Kidney (tissue), 14 donors: ENCODE results near the gene GPC6. TPM values are rescaled to one million over a fixed set of nuclear protein-coding genes. Genes with fewer than 3 reads are reported as not detected.

Source experiments
- DNase-seq, 5 donors: peaks; one replicate each; pipeline ENCODE4 v3.0.0-alpha.2; 2013 to 2020
- FAIRE-seq: peaks from 2 replicates; lab custom pipeline; 2012; peaks lifted over from hg19 to GRCh38; lab: Jason Lieb, UNC
- H3K27ac ChIP-seq, 2 donors: one replicate each; pipeline ENCODE4 v1.7.0; 2013; ENCODE audit warnings: low read depth in 2 of 2, low read length in 2 of 2, inconsistent platforms in 1 of 2
- H3K27me3 ChIP-seq: one replicate; pipeline ENCODE4 v1.7.1; 2013; ENCODE audit warnings: low read length, inconsistent platforms; ENCODE audit not compliant: control insufficient read depth, insufficient read depth
- H3K36me3 ChIP-seq, 3 donors: one replicate each; pipeline versions ENCODE4 v1.7.0 to v1.7.1; 2013; ENCODE audit warnings: low read length in 3 of 3, control low read depth in 1 of 3, inconsistent platforms in 1 of 3; ENCODE audit not compliant: insufficient read depth in 3 of 3, control insufficient read depth in 2 of 3
- H3K4me1 ChIP-seq, 3 donors: one replicate each; pipeline versions ENCODE4 v1.7.0 to v1.7.1; 2013; ENCODE audit warnings: low read length in 3 of 3, inconsistent platforms in 1 of 3, low read depth in 1 of 3; ENCODE audit not compliant: control insufficient read depth in 2 of 3, insufficient read depth in 2 of 3
- H3K4me3 ChIP-seq, 3 donors: one replicate each; pipeline versions ENCODE4 v1.7.0 to v1.8.1; 2013; ENCODE audit warnings: low read length in 3 of 3, control low read depth in 1 of 3, inconsistent platforms in 1 of 3
- H3K9ac ChIP-seq, 3 donors: one replicate each; pipeline versions ENCODE4 v1.7.0 to v1.7.1; 2013; ENCODE audit warnings: low read length in 3 of 3, control low read depth in 1 of 3, inconsistent platforms in 1 of 3
- H3K9me3 ChIP-seq, 3 donors: one replicate each; pipeline versions ENCODE4 v1.7.0 to v1.7.1; 2013; ENCODE audit warnings: low read length in 3 of 3, control low read depth in 1 of 3, inconsistent platforms in 1 of 3; ENCODE audit not compliant: control insufficient read depth in 2 of 3, insufficient read depth in 1 of 3
- CTCF ChIP-seq: IDR thresholded peaks from 3 replicates; pipeline ENCODE4 v1.5.1; 2012; ENCODE audit warnings: mild to moderate bottlenecking, moderate library complexity, borderline replicate concordance; ENCODE audit not compliant: insufficient read depth; ENCODE audit errors: extremely low read depth
- intact Hi-C: fragments of 100-400 bp; cut with DNase I; formaldehyde crosslinking; loops from one replicate; pipeline ENCODE4 v1.11.1; 2022
- polyA plus RNA-seq: library from polyadenylated mRNA; stranded (reverse); fragments of 350-450 nt; fragmentation: Illumina TruSeq; extraction: RNeasy Lipid Tissue Mini Kit (QIAGEN cat#74804); gene quantifications from one replicate; pipeline ENCODE4 v1.2.3, GENCODE V29; 2014; ENCODE audit warnings: low read depth, low replicate concordance; ENCODE audit not compliant: insufficient read depth
- total RNA-seq: library from RNA; stranded (reverse); fragmentation: NEBNext Ultra II Directional; extraction: Animal tissue kit (Norgen Biotek cat#: 25700); gene quantifications from one replicate; pipeline ENCODE4 v1.2.1, GENCODE V29; 2021
- donor health status: control.
- donor health status: control.
- donor health status: control.
- donor health status: control.
- donor health status: control.
- donor health status: DM: yes; HTN: yes; CAD: no.
- donor health status: Normal renal cell carcinoma (clear cell type).

GPC6 gene
- total and polyA plus RNA-seq, 2 donors from 2014 or later = 6.2 to 15.5 TPM

- intact Hi-C loops = no loop called here
- Histone ChIP-seq H3K4me3 (no peak overlapping the region), H3K27ac (no peak overlapping the region), H3K4me1 (peaks cover 0 to 4% (median 0%) of the 10 kb centered on the region in 3 donors), H3K36me3 (no peaks in the 10 kb centered on the region), H3K9me3 (no peaks in the 10 kb centered on the region), H3K9ac (no peak overlapping the region), H3K27me3 (no peaks in the 10 kb centered on the region)
- no peak for TF ChIP-seq CTCF
- DNase-seq (no peak), FAIRE-seq (no peak)
Measured at GRCh38 chr13:93344048-93344705, 117.6 kb downstream of the GPC6 start.

GRCh38 chr13:93345024-93345423, 118.4 kb downstream of the GPC6 start:
- FAIRE-seq = no peak
- Histone ChIP-seq H3K27ac (no peak overlapping the region), H3K4me3 (no peak overlapping the region), H3K9me3 (no peaks in the 10 kb centered on the region), H3K4me1 (peaks cover 0 to 4% (median 0%) of the 10 kb centered on the region in 3 donors), H3K36me3 (no peaks in the 10 kb centered on the region), H3K9ac (no peak overlapping the region), H3K27me3 (no peaks in the 10 kb centered on the region)
- intact Hi-C loops = no loop called here
- TF ChIP-seq CTCF = no peak
- no peak for DNase-seq

- no peaks in the 10 kb centered on the region for H3K27me3 ChIP-seq
- H3K4me1 ChIP-seq = peaks cover 0 to 4% (median 0%) of the 10 kb centered on the region in 3 donors
- no peaks in the 10 kb centered on the region for H3K9me3 ChIP-seq
- no peaks in the 10 kb centered on the region for H3K36me3 ChIP-seq
- H3K27ac ChIP-seq = no peak overlapping the region
- no peak overlapping the region for H3K4me3 ChIP-seq
- FAIRE-seq = no peak
- DNase-seq = peak in 2 of 5 donors; percentile 69 to 74
- H3K9ac ChIP-seq = no peak overlapping the region
- TF ChIP-seq CTCF = no peak
- intact Hi-C loops = no loop called here
Measured at GRCh38 chr13:93345770-93346169, 119.2 kb downstream of the GPC6 start.
